ENCODE measurements around the gene SMAP1. TPM values are rescaled to one million over a fixed set of nuclear protein-coding genes. Genes with fewer than 3 reads are reported as not detected.

Gene SMAP1
- total and polyA plus RNA-seq, 9 of the 15 experiments (the other 6 are each of a cell fraction or from before 2014, with no cell fraction given): 11.4 to 26.4 (median 15.5) TPM

DNA sequence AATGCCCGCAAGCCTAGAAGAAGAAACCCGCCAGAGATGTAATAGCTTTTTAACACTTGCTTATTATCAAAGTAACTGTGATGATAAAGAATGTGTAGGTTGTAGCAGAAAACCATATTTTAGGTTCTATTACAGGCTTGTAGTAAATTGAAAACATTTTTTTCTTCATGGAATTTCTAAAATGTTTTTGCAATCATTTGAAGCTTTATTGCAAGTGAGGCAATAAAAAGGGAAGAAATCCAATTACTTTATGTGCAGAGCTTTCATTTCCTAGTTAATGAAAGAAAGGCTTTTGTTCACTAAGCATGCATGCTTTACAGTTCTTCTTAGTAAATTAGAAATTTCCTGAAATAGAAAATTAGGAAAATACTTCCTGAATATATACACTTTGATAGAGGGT is 154.1 kb downstream of the SMAP1 start:
- no TSS peak for BruUV-seq (replicated peaks)
- H3K27ac ChIP-seq (ENCODE audit: extremely low read depth, low read depth, low read length): no peak overlapping the region
- H3K9ac ChIP-seq (ENCODE audit: insufficient read depth in 1 of 2, low read depth in 2 of 2, low read length in 2 of 2): no peak overlapping the region
- intact Hi-C loops (cut with micrococcal nuclease): no loop called here
- in situ Hi-C loops (cut with MboI): no loop called here
- H3K9me1 ChIP-seq (ENCODE audit: control insufficient read depth, insufficient read depth, low read length): no peaks in the 10 kb centered on the region
- H3K27me3 ChIP-seq (ENCODE audit: control insufficient read depth in 2 of 2, insufficient read depth in 2 of 2, low read length in 2 of 2): no peaks in the 10 kb centered on the region
- no peak for FAIRE-seq
- WGBS (ENCODE audit: insufficient coverage, low coverage, missing lambda C conversion rate): 71% methylated on average over 2 of the region's 2 CpGs
- H3K4me3 ChIP-seq: no peak overlapping the region
- H3K79me2 ChIP-seq (ENCODE audit: control insufficient read depth, insufficient read depth, low read length): no peaks in the 10 kb centered on the region
- no peak for DNase-seq (ENCODE audit: extremely low read depth in 1 of 4, low spot score in 3 of 4)
- CTCF ChIA-PET (ENCODE audit: low intra/inter-chr PET ratio): no interaction called here
- no peaks in the 10 kb centered on the region for H3K4me1 ChIP-seq (replicated peaks in 1 of 2; ENCODE audit: control insufficient read depth in 2 of 2, insufficient read depth in 2 of 2, low read length in 2 of 2)
- no peak for ATAC-seq
- POLR2A ChIA-PET: interaction anchor here (1.1 kb wide), 1 partner anchor 14 kb away, joined by 3 read pairs; no protein-coding TSS in a partner anchor
- no peak overlapping the region for H3K4me2 ChIP-seq (ENCODE audit: insufficient read depth, low read length)
- no peaks in the 10 kb centered on the region for H4K20me1 ChIP-seq (replicated peaks; ENCODE audit: control insufficient read depth, insufficient read depth, low read length)
- no peaks in the 10 kb centered on the region for H3K9me3 ChIP-seq (replicated peaks; ENCODE audit: control insufficient read depth, insufficient read depth, low read depth, low read length)
- H3K36me3 ChIP-seq (ENCODE audit: control insufficient read depth, insufficient read depth, low read length): no peaks in the 10 kb centered on the region
- H2AFZ ChIP-seq (ENCODE audit: low read depth, low read length): no peak overlapping the region
- TF ChIP-seq ZC3H11A (IDR thresholded peaks at IDR 0.05; ENCODE audit: low read depth, low read length): no peak
- TF ChIP-seq CBX8 (IDR thresholded peaks at IDR 0.05; ENCODE audit: borderline replicate concordance, extremely low read depth, low read depth, low read length, poor library complexity, severe bottlenecking): no peak
- TF ChIP-seq FOXP1 (CRISPR knock-in tag; IDR thresholded peaks at IDR 0.05): no peak
- no peak for TF ChIP-seq SLC30A9 (CRISPR knock-in tag; IDR thresholded peaks at IDR 0.05)
- TF ChIP-seq ZNF407 (IDR thresholded peaks at IDR 0.05; ENCODE audit: low read depth): no peak
- no peak for TF ChIP-seq ZFP36 (IDR thresholded peaks at IDR 0.05; ENCODE audit: low read depth, low read length, partially characterized antibody)
- TF ChIP-seq NUFIP1 (IDR thresholded peaks at IDR 0.05; ENCODE audit: partially characterized antibody): no peak
- no peak for TF ChIP-seq ZNF436 (CRISPR knock-in tag; IDR thresholded peaks at IDR 0.05)
- no peak for TF ChIP-seq ZNF184 (CRISPR knock-in tag; IDR thresholded peaks at IDR 0.05)
- no peak for TF ChIP-seq ZNF707 (CRISPR knock-in tag; conservative IDR thresholded peaks at IDR 0.05)
- no peak for TF ChIP-seq IFI16 (CRISPR knock-in tag; IDR thresholded peaks at IDR 0.05)
- no peak for TF ChIP-seq ZNF696 (CRISPR knock-in tag; conservative IDR thresholded peaks at IDR 0.05)
- TF ChIP-seq ZKSCAN8 (CRISPR knock-in tag; IDR thresholded peaks at IDR 0.05): no peak
- no peak for TF ChIP-seq ZNF444 (CRISPR knock-in tag; IDR thresholded peaks at IDR 0.05)
- no peak for TF ChIP-seq PHB2 (IDR thresholded peaks at IDR 0.05; ENCODE audit: low read depth)
- TF ChIP-seq, protein P1, sequence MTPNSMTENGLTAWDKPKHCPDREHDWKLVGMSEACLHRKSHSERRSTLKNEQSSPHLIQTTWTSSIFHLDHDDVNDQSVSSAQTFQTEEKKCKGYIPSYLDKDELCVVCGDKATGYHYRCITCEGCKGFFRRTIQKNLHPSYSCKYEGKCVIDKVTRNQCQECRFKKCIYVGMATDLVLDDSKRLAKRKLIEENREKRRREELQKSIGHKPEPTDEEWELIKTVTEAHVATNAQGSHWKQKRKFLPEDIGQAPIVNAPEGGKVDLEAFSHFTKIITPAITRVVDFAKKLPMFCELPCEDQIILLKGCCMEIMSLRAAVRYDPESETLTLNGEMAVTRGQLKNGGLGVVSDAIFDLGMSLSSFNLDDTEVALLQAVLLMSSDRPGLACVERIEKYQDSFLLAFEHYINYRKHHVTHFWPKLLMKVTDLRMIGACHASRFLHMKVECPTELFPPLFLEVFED (CRISPR knock-in tag; conservative IDR thresholded peaks at IDR 0.05): no peak

Measured in K562 (cell line).